HepG2 (cell line): ENCODE results near the gene IGIP. TPM values are rescaled to one million over a fixed set of nuclear protein-coding genes. Genes with fewer than 3 reads are reported as not detected.

ENCODE experiments used
- CREB3 ChIP-seq: sonication (generic); formaldehyde crosslinking; IDR thresholded peaks from 2 replicates; pipeline ENCODE4 v1.5.0; 2020; ENCODE audit warnings: missing genetic modification reagents
- ESRRA ChIP-seq: sonication (generic); formaldehyde crosslinking; IDR thresholded peaks from 2 replicates; pipeline ENCODE4 v1.5.1; 2020; ENCODE audit warnings: mild to moderate bottlenecking, low read depth, missing genetic modification reagents
- MEIS2 ChIP-seq: sonication (generic); formaldehyde crosslinking; IDR thresholded peaks from 2 replicates; pipeline ENCODE4 v1.9.0; 2021; ENCODE audit warnings: mild to moderate bottlenecking, missing genetic modification reagents
- NR2F1 ChIP-seq, 2 experiments: fragments of 450-650 bp in 1 of 2; formaldehyde crosslinking in 1 of 2; IDR thresholded peaks; 2 replicates each; pipeline versions ENCODE4 v1.5.0 to v1.6.1; 2016 to 2020; ENCODE audit warnings: mild to moderate bottlenecking in 1 of 2, missing compliant biosample characterization in 1 of 2, missing genetic modification reagents in 1 of 2, moderate library complexity in 1 of 2
- PRMT3 ChIP-seq: sonication (generic); formaldehyde crosslinking; IDR thresholded peaks from 2 replicates; pipeline ENCODE4 v1.8.1; 2022; ENCODE audit warnings: low read depth, mild to moderate bottlenecking, moderate library complexity, missing genetic modification reagents, borderline replicate concordance
- ZFP37 ChIP-seq: sonication (generic); formaldehyde crosslinking; IDR thresholded peaks from 2 replicates; pipeline ENCODE4 v1.4.0; 2020; ENCODE audit warnings: missing genetic modification reagents, borderline replicate concordance
- ZNF513 ChIP-seq: sonication (generic); formaldehyde crosslinking; conservative IDR thresholded peaks from 2 replicates; pipeline ENCODE4 v1.5.0; 2020; ENCODE audit warnings: missing genetic modification reagents
- ZNF550 ChIP-seq: sonication (generic); formaldehyde crosslinking; IDR thresholded peaks from 2 replicates; pipeline ENCODE4 v1.4.0; 2020; ENCODE audit warnings: mild to moderate bottlenecking, missing genetic modification reagents, borderline replicate concordance
- ZNF574 ChIP-seq: sonication (generic); formaldehyde crosslinking; IDR thresholded peaks from 2 replicates; pipeline ENCODE4 v1.4.0; 2020; ENCODE audit warnings: missing genetic modification reagents
- polyA plus RNA-seq, 8 experiments: library from polyadenylated mRNA; depleted of rRNA in 3 of 8; stranded (reverse) in 7 of 8; unstranded in 1 of 8; fragments of >200 nt; fragmentation: Illumina TruSeq in 4 of 8; extraction: Trizol in 4 of 8; gene quantifications; 2 replicates each; pipeline versions ENCODE4 v1.2.1 to v1.2.3, GENCODE V29; 2011 to 2016; ENCODE audit warnings: low read depth in 4 of 8, missing spikeins in 1 of 8, mixed read lengths in 1 of 8; ENCODE audit not compliant: insufficient read depth in 1 of 8
- total RNA-seq, 5 experiments: library from RNA; depleted of rRNA; stranded (reverse); fragments of >200 nt; fragmentation: Illumina TruSeq; extraction: Trizol; gene quantifications; 2 replicates each; pipeline ENCODE4 v1.2.3, GENCODE V29; 2016; ENCODE audit warnings: low read depth in 1 of 5
- TF ChIP-seq, protein P1 (sequence below): sonication (generic); formaldehyde crosslinking; conservative IDR thresholded peaks from 2 replicates; pipeline ENCODE4 v1.8.0; 2022; ENCODE audit warnings: missing genetic modification reagents
- TF ChIP-seq, protein P2 (sequence below): sonication (generic); formaldehyde crosslinking; IDR thresholded peaks from 2 replicates; pipeline ENCODE4 v1.5.0; 2020; ENCODE audit warnings: mild to moderate bottlenecking, low read depth, missing genetic modification reagents, borderline replicate concordance
- TF ChIP-seq, protein P3 (sequence below): sonication (generic); formaldehyde crosslinking; IDR thresholded peaks from 2 replicates; pipeline ENCODE4 v1.4.0; 2020; ENCODE audit warnings: missing genetic modification reagents

The IGIP gene
- total and polyA plus RNA-seq, 2 of the 13 experiments (the other 11 are each of a cell fraction or from before 2014, with no cell fraction given): 1.7 to 2.1 TPM

DNA sequence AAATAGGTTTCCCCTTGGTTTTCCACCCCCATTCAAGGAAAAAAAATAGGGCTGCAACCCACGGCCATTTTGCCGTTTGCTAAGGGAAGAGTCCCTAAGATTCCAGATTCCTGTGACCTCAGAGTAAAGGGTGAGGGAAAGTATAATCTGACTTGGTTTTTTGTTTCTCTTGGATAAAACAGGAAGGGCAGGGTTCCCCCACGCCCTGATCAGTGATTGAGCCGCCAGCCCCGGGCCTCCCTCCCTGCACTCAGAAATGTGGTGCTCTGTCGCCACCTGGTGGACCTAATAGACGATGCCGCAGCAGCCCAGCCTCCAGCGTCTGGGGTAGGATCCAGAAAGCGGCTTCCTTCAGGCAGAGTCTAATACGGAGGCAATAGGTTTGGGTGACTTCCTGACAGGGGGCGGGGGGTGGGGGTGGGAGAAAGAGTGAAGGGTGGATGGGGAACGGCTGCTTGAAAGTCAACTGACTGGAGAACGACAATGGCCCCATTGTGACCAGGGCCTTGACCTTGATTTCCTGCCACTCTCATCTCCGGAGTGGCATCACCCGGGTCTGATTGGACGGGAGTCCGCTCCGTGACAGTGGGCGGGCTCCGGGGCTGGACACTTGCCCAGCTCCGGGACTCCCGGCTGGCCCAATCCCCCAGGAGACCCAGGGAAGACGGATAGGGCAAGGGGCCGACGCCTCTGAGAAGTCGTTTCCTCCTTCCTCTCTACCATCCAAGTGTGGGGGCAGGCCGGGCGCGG lies 31.5 kb downstream of the IGIP start (continued):
- TF ChIP-seq CREB3 (CRISPR knock-in tag) (no peak), ZNF513 (CRISPR knock-in tag) (no peak), ESRRA (CRISPR knock-in tag) (0 out of 2 replicates have a peak, but pooled peaks have one; percentile 14), NR2F1 (CRISPR knock-in tag; IDR thresholded peaks at IDR 0.05) (no peak), ZNF550 (CRISPR knock-in tag) (no peak), ZFP37 (no peak), PRMT3 (no peak), ZNF574 (peak; percentile 54; the same call in 1 of the 2 replicates), MEIS2 (CRISPR knock-in tag) (no peak)
- TF ChIP-seq, protein P1, sequence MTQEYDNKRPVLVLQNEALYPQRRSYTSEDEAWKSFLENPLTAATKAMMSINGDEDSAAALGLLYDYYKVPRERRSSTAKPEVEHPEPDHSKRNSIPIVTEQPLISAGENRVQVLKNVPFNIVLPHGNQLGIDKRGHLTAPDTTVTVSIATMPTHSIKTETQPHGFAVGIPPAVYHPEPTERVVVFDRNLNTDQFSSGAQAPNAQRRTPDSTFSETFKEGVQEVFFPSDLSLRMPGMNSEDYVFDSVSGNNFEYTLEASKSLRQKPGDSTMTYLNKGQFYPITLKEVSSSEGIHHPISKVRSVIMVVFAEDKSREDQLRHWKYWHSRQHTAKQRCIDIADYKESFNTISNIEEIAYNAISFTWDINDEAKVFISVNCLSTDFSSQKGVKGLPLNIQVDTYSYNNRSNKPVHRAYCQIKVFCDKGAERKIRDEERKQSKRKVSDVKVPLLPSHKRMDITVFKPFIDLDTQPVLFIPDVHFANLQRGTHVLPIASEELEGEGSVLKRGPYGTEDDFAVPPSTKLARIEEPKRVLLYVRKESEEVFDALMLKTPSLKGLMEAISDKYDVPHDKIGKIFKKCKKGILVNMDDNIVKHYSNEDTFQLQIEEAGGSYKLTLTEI: no peak
- TF ChIP-seq, protein P2, sequence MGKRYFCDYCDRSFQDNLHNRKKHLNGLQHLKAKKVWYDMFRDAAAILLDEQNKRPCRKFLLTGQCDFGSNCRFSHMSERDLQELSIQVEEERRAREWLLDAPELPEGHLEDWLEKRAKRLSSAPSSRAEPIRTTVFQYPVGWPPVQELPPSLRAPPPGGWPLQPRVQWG (CRISPR knock-in tag): no peak
- TF ChIP-seq, protein P3, sequence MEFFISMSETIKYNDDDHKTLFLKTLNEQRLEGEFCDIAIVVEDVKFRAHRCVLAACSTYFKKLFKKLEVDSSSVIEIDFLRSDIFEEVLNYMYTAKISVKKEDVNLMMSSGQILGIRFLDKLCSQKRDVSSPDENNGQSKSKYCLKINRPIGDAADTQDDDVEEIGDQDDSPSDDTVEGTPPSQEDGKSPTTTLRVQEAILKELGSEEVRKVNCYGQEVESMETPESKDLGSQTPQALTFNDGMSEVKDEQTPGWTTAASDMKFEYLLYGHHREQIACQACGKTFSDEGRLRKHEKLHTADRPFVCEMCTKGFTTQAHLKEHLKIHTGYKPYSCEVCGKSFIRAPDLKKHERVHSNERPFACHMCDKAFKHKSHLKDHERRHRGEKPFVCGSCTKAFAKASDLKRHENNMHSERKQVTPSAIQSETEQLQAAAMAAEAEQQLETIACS: no peak
